ENCODE measurements around the gene HGD. TPM values are rescaled to one million over a fixed set of nuclear protein-coding genes. Genes with fewer than 3 reads are reported as not detected.

The HGD gene
- total and polyA plus RNA-seq, 10 of the 15 experiments (the other 5 are each of a cell fraction or from before 2014, with no cell fraction given): 0.18 to 0.81 (median 0.40) TPM; not detected in 6

GRCh38 chr3:120596116-120596852 lies 85.8 kb downstream of the HGD start, which contains the start of gene NDUFB4 (continued):
- TF ChIP-seq REST (IDR thresholded peaks at IDR 0.05; ENCODE audit: low read depth, low read length) (no peak), SMARCA5 (IDR thresholded peaks at IDR 0.05) (peak; percentile 76; the same call in 1 of the 2 replicates), ZSCAN29 (IDR thresholded peaks at IDR 0.05) (no peak), NBN (IDR thresholded peaks at IDR 0.05) (no peak; the same call in 1 of the 2 replicates), MLLT1 (IDR thresholded peaks at IDR 0.05) (0 out of 2 replicates have a peak, but pooled peaks have one; percentile 57), RB1 (IDR thresholded peaks at IDR 0.05; ENCODE audit: borderline replicate concordance) (peak; percentile 35; the same call in 1 of the 2 replicates), SMAD5 (IDR thresholded peaks at IDR 0.05; ENCODE audit: low read depth) (peak; percentile 59), NRF1 (conservative IDR thresholded peaks at IDR 0.05; ENCODE audit: low read depth, low read length) (peak; percentile 29), PML (IDR thresholded peaks at IDR 0.05; ENCODE audit: low read length) (peak; percentile 88; the same call in 1 of the 2 replicates), GATAD2B (conservative IDR thresholded peaks at IDR 0.05; ENCODE audit: low read depth) (peak; percentile 61; the same call in 1 of the 2 replicates), CHD1 (IDR thresholded peaks at IDR 0.05; ENCODE audit: low read depth, low read length) (no peak), WRNIP1 (IDR thresholded peaks at IDR 0.05; ENCODE audit: borderline replicate concordance, low read depth, low read length) (peak; percentile 90; the same call in 1 of the 2 replicates), CREM (IDR thresholded peaks at IDR 0.05; ENCODE audit: low read depth) (0 out of 2 replicates have a peak, but pooled peaks have one; percentile 8), YY1 (IDR thresholded peaks at IDR 0.05; ENCODE audit: low read depth, low read length) (peak; percentile 60; the same call in 1 of the 2 replicates), RFX5 (IDR thresholded peaks at IDR 0.05; ENCODE audit: low read depth, low read length) (no peak), USF1 (IDR thresholded peaks at IDR 0.05; ENCODE audit: borderline replicate concordance, extremely low read length, insufficient read depth, low read depth, low read length) (no peak)

Measured in GM12878 (cell line).